ENCODE data around the gene HFM1.

- no peak for TF ChIP-seq POLR2A (IDR thresholded peaks at IDR 0.05)
- no peak for TF ChIP-seq CTCF (IDR thresholded peaks at IDR 0.05)
Measured at GRCh38 chr1:91381844-91382243, 22.8 kb downstream of the HFM1 start.

Data from prostate gland (tissue), 2 donors.